ENCODE data around the gene RPL10.

Gene RPL10

DNA sequence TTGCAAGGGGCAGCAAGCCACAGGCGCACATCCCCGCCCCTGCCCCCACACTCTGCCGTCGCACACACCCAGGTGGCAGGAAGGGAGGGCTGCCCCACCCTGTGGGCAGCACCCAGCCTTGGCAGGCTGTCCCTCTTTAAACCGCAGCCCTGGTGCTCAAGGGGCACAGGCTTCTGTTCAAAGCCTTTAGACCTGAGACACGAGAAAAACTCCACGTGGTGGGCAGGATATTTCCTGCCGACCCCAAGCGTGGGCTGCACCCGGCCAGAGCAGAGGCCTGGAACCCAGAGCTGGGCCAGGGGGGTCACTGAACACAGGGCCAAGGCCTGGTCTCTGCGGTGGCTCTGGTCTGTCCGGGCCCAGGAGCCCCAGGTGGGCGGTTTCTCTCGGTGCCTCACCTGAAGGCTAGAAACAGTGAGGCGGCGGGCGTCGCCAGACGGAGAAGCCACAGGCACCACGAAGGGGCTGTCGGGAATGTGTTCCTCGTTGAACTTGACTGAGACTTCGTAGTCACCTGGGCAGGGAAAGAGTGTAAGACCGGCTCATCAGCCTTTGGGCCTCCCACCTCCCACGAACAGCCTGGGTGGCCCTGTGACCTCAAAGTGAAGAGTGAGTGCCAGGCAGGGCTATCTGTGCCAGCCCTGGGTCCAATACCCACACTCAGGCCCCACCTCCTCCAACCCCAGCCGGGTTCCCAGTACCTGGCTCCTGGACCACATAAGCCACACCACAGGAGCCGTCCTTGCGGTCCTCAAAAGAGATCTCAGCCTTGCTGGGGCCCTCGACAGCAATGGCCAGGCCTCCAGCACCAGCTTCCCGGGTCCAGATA is 46.8 kb upstream of the RPL10 start:
- H3K4me3 ChIP-seq (ENCODE audit: low read depth, low read length) = no peak overlapping the region
- TF ChIP-seq, protein P1, sequence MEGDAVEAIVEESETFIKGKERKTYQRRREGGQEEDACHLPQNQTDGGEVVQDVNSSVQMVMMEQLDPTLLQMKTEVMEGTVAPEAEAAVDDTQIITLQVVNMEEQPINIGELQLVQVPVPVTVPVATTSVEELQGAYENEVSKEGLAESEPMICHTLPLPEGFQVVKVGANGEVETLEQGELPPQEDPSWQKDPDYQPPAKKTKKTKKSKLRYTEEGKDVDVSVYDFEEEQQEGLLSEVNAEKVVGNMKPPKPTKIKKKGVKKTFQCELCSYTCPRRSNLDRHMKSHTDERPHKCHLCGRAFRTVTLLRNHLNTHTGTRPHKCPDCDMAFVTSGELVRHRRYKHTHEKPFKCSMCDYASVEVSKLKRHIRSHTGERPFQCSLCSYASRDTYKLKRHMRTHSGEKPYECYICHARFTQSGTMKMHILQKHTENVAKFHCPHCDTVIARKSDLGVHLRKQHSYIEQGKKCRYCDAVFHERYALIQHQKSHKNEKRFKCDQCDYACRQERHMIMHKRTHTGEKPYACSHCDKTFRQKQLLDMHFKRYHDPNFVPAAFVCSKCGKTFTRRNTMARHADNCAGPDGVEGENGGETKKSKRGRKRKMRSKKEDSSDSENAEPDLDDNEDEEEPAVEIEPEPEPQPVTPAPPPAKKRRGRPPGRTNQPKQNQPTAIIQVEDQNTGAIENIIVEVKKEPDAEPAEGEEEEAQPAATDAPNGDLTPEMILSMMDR (IDR thresholded peaks at IDR 0.05; ENCODE audit: low read depth, low read length, missing control alignments) = no peak
- in situ Hi-C loops (cut with HindIII; ENCODE audit: low sequenced_read_pairs) = no loop called here
- no peak for DNase-seq (ENCODE audit: low read depth)

DNA sequence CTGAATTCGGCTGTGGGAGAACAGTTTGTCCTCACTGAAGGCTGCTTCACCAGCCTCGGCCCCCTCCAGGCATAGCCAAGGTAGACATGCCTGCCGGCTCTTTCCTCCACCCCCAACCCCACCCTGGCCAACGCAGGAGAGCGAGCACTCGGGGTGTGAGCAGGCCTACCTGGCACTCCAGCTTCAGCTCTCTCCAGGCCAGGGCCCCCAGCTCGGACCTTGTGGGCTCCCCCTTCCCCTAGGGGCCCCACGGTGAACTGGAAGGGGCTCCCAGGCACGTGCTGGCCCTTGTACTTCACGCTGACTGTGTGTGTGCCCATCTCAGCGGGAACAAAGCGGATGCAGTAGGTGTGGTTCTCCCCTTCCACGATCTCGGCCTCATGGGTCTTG is 46.2 kb upstream of the RPL10 start:
- in situ Hi-C loops (cut with HindIII; ENCODE audit: low sequenced_read_pairs) = no loop called here
- H3K4me3 ChIP-seq (ENCODE audit: low read depth, low read length) = no peak overlapping the region
- no peak for DNase-seq (ENCODE audit: low read depth)
- TF ChIP-seq, protein P1 (IDR thresholded peaks at IDR 0.05; ENCODE audit: low read depth, low read length, missing control alignments) = no peak

DNA sequence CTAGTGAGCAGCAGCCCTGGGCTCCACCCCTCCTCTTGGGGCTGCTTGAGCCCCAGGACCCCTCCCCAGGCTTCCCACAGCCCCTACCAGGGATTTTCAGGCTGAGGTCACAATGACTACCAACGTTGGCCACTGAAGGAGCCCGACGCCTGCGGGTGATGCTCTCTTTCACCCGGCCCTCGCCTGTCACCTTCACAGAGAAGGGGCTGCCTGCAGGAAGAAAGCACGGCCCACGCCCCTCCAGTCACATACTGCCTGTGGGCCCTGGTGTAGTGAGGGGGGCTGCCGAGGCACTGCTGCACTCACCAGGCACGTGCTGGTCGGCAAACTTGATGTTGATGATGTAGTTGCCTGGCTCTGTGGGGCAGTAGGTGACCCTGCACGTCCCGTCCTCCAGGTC is 45.7 kb upstream of the RPL10 start:
- TF ChIP-seq, protein P1 (IDR thresholded peaks at IDR 0.05; ENCODE audit: low read depth, low read length, missing control alignments) = no peak
- H3K4me3 ChIP-seq (ENCODE audit: low read depth, low read length) = no peak overlapping the region
- in situ Hi-C loops (cut with HindIII; ENCODE audit: low sequenced_read_pairs) = no loop called here
- DNase-seq (ENCODE audit: low read depth) = no peak

DNA sequence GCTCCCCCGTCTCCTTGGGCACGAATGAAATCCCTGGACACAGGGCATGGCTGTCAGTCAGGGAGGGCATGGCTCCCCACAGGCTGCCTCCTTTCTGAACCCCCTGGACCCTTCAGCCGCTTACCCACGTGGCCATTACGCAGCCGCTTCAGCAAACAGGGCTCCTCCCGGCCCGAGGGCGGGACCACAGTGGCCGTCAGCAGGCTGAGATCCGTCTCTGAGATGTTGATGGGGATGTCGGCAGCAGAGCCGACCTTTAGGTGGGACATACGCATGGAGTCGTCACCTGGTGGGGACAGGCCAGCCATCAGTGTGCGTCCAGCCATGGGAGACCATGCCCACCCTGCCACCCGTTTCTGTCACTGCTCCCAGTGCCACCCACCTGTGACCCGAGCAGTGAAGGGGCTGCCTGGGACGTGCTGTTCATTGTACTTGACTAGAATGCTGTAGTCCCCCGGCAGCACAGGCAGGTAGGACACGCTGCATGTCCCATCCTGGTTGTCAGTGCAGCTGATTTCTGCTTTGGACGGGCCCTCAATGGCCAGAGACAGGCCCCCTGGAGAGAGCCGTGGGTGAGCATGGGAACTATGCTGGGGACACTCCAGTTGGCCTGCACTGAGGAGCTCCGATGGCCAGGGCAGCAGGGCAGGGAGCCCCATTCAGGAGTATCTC is 44.9 kb upstream of the RPL10 start:
- DNase-seq (ENCODE audit: low read depth) = no peak

DNA sequence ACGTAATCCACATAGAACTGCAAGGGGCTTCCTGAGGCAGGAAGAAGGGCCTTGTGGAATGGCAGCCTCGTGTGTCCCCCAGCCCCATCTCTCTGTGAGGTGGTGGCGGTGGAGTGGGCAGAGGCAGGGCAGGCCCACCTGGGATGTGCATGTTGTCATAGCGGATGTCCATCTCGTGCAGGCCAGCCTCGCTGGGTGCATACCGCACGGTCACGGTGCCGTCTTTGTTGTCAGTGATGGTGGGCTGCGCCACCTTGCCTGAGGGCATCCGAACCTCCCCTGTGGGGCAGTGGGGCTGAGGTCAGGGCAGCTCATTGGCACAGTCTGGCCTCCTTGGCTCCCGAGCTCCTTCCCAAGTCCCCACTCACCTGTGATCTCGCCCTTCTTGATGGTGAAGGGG is 44.2 kb upstream of the RPL10 start:
- no peak overlapping the region for H3K4me3 ChIP-seq (ENCODE audit: low read depth, low read length)
- in situ Hi-C loops (cut with HindIII; ENCODE audit: low sequenced_read_pairs) = no loop called here
- DNase-seq (ENCODE audit: low read depth) = no peak
- TF ChIP-seq, protein P1 (IDR thresholded peaks at IDR 0.05; ENCODE audit: low read depth, low read length, missing control alignments) = no peak

More for the DNA sequence above, 44.9 kb upstream of the RPL10 start:
- in situ Hi-C loops (cut with HindIII; ENCODE audit: low sequenced_read_pairs) = no loop called here
- no peak overlapping the region for H3K4me3 ChIP-seq (ENCODE audit: low read depth, low read length)
- TF ChIP-seq, protein P1 (IDR thresholded peaks at IDR 0.05; ENCODE audit: low read depth, low read length, missing control alignments) = no peak

DNA sequence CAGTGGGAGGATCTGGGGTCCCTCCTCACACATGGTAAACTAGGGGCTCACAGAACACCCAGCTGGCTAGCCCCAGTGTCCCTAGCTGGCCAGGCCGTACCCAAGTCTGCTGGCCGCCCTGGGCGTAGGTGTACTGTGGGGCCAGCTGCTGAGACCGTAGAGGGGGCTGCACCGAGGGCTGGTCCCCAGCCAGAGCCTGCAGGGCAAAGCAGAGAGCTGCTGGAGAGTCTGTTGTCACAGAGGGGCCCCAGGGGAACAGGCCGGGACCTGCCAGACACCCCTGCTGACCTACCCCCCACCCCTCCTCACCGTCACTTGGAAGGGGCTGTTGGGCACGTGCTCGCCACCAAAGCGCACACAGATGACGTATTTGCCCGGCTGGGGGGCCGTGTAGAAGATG is 43.7 kb upstream of the RPL10 start:
- in situ Hi-C loops (cut with HindIII; ENCODE audit: low sequenced_read_pairs) = no loop called here
- H3K4me3 ChIP-seq (ENCODE audit: low read depth, low read length) = no peak overlapping the region
- TF ChIP-seq, protein P1 (IDR thresholded peaks at IDR 0.05; ENCODE audit: low read depth, low read length, missing control alignments) = no peak
- DNase-seq (ENCODE audit: low read depth) = no peak
